ENCODE results near the gene PARP3. TPM values are rescaled to one million over a fixed set of nuclear protein-coding genes. Genes with fewer than 3 reads are reported as not detected.

The PARP3 gene
- total RNA-seq, 4 donors from 2014 or later, result 13.4 to 39.0 (median 29.5) TPM

- TF ChIP-seq, protein P1, sequence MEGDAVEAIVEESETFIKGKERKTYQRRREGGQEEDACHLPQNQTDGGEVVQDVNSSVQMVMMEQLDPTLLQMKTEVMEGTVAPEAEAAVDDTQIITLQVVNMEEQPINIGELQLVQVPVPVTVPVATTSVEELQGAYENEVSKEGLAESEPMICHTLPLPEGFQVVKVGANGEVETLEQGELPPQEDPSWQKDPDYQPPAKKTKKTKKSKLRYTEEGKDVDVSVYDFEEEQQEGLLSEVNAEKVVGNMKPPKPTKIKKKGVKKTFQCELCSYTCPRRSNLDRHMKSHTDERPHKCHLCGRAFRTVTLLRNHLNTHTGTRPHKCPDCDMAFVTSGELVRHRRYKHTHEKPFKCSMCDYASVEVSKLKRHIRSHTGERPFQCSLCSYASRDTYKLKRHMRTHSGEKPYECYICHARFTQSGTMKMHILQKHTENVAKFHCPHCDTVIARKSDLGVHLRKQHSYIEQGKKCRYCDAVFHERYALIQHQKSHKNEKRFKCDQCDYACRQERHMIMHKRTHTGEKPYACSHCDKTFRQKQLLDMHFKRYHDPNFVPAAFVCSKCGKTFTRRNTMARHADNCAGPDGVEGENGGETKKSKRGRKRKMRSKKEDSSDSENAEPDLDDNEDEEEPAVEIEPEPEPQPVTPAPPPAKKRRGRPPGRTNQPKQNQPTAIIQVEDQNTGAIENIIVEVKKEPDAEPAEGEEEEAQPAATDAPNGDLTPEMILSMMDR (IDR thresholded peaks at IDR 0.05; ENCODE audit: low read depth), result no peak
Observed at GRCh38 chr3:51967384-51968169, 25.4 kb downstream of the PARP3 start, which contains the start of gene PCBP4. Gene PCBP4 (minus strand): TSS chr3:51967454. CDS start chr3:51961240, 6,214 bp downstream.

- TF ChIP-seq, protein P1 (IDR thresholded peaks at IDR 0.05; ENCODE audit: low read depth), result no peak
Observed at GRCh38 chr3:51968170-51968775, 26.1 kb downstream of the PARP3 start.

- TF ChIP-seq, protein P1 (IDR thresholded peaks at IDR 0.05; ENCODE audit: low read depth), result no peak
Observed at GRCh38 chr3:51968883-51969678, 26.9 kb downstream of the PARP3 start.

GRCh38 chr3:51969841-51970240 lies 27.7 kb downstream of the PARP3 start:
- TF ChIP-seq, protein P1 (IDR thresholded peaks at IDR 0.05; ENCODE audit: low read depth), result no peak

- TF ChIP-seq, protein P1 (IDR thresholded peaks at IDR 0.05; ENCODE audit: low read depth), result no peak
Observed at GRCh38 chr3:51970606-51971300, 28.6 kb downstream of the PARP3 start.

- TF ChIP-seq, protein P1 (IDR thresholded peaks at IDR 0.05; ENCODE audit: low read depth), result no peak
Observed at GRCh38 chr3:51971350-51971749, 29.2 kb downstream of the PARP3 start.

Data from subcutaneous adipose tissue (tissue), 4 donors.